Hematopoietic multipotent progenitor cell (in vitro differentiated cells): ENCODE results near the gene PRELID2. TPM values are rescaled to one million over a fixed set of nuclear protein-coding genes. Genes with fewer than 3 reads are reported as not detected.
"Not testable (repeated sequence)": the region's sequence is repeated elsewhere in the genome, so short reads cannot be mapped to it uniquely, and the experiment has no call there.

Experiments used
- DNase-seq, 3 donors: peaks; one replicate each; pipeline ENCODE4 v3.0.0-alpha.2; 2011 to 2015; ENCODE audit warnings: low read depth in 2 of 3, low spot score in 2 of 3
- total RNA-seq: library from RNA; depleted of rRNA; stranded (reverse); fragments of >200 nt; gene quantifications from one replicate; pipeline ENCODE4 v1.2.3, GENCODE V29; 2012

The PRELID2 gene
- total RNA-seq, 1 donor: 13.2 TPM

DNA sequence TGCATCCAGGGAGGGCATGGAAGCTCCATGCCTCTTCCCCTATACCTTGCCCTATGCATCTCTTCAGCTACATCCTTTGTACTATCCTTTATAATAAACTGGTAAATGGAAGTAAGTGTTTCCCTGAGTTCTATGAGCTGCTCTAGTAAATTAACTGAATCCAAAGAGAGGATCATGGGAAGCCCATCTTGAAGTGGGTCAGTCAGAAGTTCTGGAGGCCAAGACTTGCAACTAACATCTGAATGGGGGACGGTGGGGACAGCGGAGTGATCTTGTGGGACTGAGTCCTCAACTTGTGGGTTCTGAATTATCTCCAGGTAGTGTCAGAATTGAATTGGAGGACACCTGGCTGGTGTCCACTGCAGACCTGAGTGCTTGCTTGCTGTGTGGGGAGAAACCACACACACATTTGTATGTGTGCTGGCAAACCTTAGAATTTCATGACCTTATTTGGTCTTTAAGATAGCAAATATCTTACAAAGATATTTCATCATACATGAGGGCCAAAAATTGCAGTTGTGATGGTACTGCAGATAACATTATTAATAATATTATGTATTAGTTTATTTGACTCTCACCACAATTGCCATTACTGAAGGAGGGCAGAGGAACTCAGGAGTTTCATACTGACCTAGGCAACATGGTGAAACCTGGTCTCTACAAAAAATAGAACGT lies 5.5 kb upstream of the PRELID2 start:
- DNase-seq: no peak

DNA sequence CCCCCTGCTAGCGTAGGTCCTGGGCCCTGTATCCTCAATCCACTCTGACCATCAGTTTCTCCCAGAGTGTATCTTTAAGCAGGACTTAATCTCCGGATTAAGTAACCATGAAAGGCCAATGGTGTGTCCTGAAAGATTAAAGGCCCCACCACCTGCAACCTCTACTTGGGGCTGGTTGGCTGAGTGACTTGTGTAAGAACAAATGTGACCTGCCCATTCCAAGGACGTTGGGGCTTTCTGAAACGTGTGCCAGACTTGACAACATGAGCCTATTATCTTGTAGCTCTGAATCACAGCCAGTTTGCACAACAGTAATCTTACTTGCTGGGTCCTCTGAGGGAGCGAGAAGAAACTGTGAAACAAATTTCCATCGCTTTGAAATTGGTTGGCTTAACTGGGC lies 3.1 kb upstream of the PRELID2 start:
- DNase-seq: no peak

DNA sequence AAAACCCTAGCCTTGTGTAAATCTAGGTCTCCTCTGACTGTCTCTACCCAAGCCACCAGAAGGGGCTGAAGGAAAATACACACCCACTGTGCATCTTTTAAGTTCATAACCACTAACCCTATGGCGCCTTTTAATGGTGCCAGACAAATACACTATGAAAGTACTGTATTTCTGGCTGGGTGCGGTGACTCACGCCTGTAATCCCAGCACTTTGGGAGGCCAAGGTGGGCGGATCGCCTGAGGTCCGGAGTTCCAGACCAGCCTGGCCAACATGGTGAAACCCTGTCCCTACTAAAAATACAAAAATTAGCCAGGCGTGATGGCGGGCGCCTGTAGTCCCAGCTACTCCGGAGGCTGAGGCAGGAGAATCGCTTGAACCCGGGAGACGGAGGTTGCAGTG lies 1.1 kb upstream of the PRELID2 start:
- not testable (repeated sequence) for DNase-seq

DNA sequence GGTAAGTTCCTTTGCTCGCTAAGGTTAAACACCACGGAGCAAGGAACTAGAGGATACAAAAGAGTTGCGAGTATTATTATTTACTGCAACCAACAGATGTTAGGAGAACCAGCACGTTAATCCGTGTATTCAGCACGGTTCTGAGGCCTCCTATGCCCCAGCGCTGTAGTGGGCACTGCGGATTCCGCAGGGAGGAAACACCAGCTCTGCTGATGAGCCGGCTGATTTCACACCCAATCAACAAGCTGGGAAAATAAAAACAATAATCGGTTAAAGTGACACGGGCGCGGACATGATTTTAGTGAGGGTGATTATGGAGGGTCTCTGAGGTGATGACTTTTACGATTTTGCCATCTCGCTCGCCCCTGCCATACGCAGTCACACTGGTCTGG lies 702 bp upstream of the PRELID2 start:
- no peak for DNase-seq

DNA sequence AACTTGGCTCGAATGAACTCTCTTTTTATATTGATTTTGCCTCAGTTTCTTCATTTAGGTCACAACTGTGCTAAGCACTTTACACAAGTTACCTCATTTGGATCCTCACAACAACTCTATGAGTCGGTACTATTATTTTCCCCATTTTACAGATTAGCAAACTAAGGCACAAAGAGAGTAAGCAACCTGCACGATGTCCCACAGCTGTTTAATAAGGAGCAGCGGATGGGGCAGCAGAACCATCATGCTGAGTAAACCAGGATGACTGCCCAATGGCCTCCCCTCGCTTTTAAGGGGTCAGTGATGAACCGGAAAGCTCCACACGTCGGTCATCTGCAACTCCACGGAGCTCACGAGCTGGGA lies 607 bp downstream of the PRELID2 start:
- peak in 1 of 3 donors; percentile 29 for DNase-seq

DNA sequence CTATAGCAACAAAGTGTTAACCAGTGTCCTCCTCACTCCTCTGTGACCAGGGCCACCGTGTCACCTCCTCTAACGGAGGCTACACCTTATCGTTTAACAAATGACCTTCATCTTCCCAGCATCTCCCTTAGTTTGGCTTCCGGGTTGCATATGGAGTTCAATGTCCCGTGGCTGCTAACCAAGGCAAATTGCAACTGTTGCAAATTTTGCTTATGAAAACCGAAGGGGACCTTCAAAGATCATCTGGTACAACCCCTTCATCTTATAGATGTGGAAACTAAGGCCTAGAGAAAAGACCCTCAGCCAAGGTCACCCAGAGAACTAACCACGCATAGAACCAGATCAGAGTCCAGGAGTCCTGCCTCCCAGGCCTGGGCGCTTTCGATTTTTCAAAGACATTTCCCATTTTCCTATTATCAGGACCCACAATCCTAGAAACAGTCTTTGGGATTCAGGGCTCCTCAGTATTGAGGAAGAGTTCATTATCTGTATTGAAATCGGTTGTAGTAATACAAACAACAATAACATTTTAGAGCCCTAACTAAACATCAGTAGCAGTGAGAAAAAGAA lies 1.4 kb downstream of the PRELID2 start:
- DNase-seq: no peak

DNA sequence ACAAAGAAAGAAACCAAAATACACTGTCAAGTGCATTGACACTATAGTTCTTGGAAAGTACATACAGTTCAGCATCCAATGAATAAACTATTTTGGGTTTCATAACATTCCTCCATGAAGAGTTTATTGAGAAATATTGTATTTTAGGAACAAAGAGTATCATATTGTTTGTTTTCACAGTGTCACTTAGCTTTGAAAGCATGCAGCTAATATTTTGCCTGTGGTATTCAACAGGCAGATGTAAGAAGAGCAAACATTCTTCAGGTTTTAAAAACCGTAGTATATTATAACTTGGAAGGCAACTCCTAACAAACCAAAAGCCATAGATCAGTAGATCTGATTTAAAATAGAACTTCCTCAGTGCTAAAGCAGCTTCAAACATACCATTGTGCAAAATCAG lies 4.5 kb downstream of the PRELID2 start:
- DNase-seq: no peak

DNA sequence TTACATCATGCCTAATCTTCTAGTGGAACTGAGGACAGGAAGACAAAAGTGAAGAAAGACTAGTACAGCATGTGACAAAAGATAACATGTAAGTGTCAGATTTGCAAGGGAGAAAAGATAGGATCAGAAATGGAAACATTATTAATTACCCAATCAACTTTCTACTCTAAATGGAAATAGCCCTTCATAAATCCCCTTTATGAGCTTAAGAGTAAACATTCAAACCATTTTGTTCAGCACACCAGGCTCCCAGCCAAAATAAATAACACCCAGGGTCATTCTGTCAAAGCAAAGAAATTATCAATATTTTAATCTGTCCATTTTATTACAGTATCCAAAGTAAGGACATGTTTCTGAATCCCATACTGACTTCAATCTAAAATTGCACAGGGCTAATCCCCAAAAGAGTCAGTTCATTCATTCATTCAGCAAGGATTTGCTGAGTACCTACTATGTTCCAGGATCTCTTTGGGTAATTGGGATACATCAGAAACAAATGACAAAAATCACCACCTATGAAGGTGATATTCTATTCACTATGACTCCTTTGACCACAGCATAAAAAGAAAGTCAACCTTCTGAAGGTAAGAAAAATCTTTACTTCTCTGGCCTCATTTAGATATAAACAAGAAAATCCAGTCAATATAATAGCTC lies 5.3 kb downstream of the PRELID2 start:
- no peak for DNase-seq

DNA sequence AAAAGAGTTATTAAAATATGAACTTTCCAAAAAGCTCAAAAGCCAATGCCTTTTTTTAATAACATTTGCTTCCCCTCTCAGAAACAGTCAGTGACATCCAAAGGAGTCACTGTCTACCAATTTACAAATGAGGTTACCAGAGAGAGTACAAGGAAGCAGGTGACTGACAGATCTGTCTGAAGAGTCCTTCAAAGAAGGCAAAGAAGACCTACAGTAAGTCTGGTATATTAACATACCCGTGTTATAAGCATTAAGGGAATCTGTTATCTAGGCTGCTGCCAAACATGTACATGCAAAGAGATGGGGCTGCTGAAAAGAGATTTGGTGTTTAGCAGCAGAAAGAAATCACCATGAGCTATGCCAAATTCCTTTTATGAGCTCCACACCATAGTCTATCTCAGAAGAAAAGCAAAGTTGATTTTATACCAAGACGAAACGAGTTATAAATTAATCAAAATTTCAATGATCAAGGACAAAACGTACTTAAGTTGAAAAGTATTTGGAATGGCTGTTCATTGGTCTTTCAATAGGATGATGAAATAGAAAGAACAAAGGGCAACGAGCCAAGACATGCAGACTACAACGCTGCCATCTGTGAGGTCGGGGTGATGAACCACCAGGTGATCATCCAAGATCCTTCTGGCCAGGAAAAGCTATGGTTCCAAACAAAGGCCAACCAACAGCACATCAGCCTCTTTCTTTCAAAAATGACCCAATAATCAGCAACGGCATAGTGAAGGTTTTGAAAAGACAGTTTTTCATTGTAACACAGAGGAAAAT lies 8.1 kb downstream of the PRELID2 start:
- DNase-seq: no peak

DNA sequence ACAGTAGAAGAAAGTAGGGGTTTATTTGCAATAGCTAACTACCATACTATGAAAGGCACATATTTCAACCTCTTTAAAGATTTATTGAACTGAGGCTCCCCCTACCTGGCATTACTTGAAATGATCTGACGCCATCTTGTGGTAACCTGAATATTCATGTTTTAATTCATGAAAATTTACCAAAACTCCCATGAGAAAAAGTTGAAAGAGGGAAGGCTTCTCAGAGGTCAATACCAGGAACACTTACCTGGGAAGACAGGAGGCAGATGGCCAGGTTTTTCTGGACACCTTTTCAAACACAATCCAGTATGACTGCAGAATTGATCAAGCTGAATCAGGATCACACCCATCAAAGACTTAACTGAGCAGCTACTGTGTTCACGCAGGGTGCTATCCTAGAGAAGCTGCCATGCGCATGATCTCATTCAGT lies 9.4 kb downstream of the PRELID2 start:
- peak in 2 of 3 donors; percentile 49 to 71 for DNase-seq

DNA sequence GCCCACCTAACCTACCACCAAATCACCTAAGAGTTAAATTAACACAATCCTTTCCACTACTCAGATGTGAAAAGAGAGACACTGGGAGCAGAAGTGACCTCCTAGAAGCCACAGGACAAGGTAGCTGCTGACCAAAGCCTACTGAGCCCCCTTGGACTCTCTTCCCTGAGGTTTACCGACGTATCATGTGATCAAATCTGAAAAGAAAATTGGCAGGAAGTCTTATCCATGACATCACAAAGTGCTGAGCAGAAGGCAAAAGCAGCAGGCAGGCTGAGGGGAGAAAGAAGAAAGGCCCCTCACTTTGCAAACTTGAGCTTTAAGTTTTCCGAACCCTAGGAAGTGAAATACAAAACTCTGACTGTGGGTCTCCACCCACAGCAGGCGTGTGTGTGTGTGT lies 11.1 kb downstream of the PRELID2 start:
- DNase-seq: no peak

DNA sequence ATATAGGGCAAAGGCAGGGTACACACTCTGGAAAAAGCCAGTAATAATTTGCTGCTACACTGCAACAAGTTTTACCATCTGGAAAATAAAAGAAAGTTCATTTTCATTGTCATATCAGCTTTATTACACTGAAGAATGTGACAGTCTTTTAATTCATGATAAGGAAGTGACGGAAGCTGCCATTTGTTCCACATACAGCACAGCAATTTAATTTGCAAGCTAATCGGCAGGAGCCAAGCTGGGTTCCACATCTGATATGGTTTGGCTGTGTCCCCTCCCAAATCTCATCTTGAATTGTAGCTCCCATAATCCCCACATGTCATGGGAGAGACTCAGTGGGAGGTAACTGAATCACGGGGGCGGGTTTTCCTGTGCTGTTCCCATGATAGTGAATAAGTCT lies 16.5 kb downstream of the PRELID2 start:
- no peak for DNase-seq

DNA sequence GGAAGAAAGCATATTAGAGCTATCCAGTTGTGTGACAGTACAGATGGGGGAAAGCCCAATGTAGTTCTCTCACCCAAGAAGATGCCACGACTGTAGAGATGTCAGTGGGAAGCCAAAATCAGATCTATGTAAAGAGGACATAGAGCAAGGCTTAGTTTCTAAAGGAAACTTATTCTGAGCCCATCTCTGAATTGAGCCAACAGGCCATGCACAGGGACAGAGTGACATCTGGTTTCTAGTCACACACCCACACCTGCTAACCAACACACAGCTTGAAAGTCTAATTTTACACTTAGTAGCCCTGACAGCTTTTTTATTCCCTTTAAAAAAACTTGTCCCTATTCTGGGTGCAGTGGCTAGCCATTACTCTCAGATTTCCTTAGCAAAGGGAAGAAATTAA lies 22.3 kb downstream of the PRELID2 start:
- DNase-seq: no peak

DNA sequence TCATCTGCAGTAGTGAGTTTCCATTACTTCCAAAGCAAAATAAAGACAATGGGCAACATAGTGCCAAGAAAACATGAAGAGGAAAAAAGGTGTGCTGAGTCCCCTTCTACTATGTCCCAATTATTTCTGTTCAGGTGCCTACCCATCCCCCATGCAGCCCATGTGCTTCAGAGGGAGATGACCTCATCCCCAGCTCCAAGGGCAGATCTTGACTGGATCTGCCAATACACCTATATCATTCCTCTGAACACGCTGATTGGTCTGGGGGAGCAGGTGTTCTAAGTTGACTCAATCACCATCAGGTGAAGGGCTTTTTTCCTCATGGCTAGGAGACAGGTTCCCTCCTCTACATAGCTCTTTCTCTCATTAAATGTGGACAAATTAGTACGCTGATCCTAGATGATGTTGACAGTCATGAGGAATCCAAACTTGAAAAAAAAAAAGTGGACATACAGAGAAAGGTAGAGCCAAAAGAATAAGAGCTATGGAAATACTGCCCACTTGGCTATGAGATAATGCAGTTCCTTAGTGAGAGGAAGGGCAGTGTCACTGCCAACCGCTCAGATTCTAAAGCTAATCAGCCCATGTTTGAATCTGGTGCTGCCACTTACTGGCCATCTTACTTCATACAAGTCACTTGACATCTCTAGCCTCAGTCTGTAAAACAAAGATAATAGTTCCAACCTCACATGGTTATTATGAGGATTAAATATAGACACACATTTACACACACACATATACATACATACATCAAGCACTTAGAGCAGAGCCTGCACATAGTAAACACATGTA lies 23.1 kb downstream of the PRELID2 start:
- DNase-seq: peak in 1 of 3 donors; percentile 21

DNA sequence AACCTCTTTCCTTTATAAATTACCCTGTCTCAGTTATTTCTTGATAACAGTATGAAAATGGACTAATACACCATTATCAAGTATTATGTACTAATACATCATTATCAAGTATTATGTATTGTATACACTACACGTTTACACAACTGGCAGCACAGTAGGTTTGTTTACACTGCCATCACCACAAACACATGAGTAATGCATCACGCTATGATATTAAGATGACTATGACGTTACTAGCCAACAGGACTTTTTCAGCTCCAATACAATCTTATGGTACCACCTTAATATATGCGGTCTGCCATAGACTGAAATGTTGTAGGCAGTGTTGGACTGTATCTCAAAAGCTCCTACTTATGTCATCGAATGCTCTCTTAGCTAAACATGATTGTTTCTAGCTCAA lies 28.2 kb downstream of the PRELID2 start:
- DNase-seq: no peak

DNA sequence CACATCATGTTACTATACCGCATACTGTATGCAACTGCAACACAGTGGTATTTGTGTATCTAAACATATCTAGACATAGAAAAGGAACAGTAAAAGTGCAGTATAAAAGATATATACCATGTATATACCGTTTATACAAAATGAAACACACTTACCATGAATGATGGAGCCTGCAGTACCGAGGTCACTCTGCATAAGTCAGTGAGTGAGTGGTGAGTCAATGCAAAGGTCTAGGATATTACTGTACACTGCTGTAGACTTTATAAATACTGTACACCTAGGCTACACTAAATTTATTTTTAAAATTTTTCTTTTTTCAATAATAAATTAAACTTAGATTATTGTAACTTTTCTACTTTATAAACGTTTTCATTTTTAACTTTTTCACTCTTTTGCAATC lies 29.3 kb downstream of the PRELID2 start:
- no peak for DNase-seq

DNA sequence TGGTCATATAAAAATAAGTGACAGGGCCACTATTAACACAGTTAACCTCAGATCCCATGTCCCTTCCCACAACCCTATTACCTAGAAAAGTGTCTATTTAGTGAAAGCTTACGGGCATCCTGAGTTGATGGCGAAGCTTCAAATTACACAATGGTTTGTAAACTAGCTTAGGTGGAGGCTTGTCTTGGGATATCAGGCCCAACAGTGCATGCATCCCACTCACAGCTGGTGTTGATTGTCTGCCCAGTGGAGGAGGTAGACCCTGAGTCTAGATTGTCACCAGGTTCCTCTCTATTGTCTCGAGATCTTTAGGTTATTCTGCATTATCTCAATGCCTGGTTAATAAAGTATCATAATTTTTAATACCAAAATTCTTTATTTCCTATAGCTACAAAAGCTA lies 30.4 kb downstream of the PRELID2 start:
- no peak for DNase-seq

DNA sequence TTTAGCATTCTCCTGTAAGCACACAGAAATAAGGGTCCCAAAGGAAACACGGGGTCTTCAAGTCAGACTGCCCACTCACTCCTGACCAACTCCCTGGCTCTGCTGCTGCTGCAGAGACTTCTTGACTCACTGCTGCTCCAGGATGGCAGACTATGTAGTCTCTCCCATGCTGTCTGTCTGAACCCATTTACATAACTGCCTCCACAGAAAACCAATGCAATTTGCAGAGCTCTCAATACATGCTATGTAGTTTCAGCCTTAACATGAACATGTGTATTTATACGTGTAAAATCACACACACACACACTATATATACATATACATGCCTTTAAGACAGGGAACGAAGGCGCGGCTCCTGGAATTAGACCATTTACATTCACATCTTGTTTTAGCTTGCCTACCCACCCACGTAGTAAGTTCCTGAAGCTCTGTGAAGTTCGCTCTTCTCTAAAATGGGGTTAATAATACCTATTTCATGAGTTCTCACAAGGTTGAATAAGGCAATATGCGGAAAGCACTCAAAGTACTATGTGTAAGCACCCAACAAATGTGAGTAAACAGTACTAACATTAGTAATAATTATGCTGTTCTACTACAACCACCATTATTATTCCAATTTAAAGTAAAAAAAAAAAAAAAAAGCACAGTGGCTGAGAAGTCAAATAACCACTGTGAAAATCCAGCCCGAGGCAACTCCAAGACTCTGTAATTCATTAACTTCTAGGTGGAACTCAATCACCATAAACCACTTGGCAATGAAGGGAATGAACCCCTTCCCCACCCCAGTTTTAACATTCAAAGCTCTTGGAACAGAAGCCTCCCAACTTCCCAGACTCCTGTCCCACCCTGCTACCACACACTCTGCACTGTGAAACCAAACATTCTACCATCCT lies 31.8 kb downstream of the PRELID2 start:
- no peak for DNase-seq

DNA sequence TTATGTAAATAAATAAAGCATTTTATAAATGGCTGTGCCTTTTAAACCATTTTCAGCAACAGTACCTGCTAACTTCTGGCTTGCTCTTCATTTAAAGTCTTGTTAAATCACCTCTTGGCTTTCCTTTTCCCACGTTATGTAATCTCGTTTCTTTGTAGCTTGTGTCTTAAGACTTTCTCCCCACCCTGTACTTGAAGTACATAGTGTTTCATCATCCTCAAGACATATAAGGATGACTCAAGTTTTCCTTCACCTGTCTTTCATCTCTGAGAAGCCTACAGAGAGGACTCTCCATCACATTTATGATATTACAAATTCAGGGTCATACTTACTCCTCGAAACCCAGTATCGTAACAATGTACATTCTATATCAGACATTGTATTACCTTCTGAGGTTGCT lies 33.9 kb downstream of the PRELID2 start:
- DNase-seq: no peak

DNA sequence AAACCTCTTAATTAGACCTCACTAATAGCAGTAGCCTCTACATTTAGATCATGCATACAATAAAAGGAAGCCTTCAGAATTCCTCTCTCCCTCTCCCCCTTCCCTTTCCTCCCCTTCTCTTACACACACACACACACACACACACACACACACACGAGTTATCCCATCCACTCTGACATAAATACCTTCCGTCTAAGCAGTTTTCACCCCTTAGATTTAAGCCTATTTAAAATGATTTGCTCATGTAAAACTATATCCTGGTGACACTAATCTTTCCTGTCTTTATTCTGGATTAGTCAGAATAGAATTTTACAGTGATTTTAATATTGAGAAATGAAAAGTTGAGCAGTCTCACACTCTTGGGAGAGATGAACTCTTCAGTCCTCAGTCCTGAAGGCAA lies 35.0 kb downstream of the PRELID2 start:
- no peak for DNase-seq
